Measurements from ENCODE around the gene TMEFF2. TPM values are rescaled to one million over a fixed set of nuclear protein-coding genes. Genes with fewer than 3 reads are reported as not detected.
A peak's percentile ranks its signal among the peaks of the same experiment; 100 is the strongest.

Gene TMEFF2, protein sequence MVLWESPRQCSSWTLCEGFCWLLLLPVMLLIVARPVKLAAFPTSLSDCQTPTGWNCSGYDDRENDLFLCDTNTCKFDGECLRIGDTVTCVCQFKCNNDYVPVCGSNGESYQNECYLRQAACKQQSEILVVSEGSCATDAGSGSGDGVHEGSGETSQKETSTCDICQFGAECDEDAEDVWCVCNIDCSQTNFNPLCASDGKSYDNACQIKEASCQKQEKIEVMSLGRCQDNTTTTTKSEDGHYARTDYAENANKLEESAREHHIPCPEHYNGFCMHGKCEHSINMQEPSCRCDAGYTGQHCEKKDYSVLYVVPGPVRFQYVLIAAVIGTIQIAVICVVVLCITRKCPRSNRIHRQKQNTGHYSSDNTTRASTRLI
- total RNA-seq = 10 to 100 TPM in 5 of 8 experiments, 1 to 10 TPM in 1, under 1 TPM in 2; 0.35 to 15.8 (median 11.9) TPM

DNA sequence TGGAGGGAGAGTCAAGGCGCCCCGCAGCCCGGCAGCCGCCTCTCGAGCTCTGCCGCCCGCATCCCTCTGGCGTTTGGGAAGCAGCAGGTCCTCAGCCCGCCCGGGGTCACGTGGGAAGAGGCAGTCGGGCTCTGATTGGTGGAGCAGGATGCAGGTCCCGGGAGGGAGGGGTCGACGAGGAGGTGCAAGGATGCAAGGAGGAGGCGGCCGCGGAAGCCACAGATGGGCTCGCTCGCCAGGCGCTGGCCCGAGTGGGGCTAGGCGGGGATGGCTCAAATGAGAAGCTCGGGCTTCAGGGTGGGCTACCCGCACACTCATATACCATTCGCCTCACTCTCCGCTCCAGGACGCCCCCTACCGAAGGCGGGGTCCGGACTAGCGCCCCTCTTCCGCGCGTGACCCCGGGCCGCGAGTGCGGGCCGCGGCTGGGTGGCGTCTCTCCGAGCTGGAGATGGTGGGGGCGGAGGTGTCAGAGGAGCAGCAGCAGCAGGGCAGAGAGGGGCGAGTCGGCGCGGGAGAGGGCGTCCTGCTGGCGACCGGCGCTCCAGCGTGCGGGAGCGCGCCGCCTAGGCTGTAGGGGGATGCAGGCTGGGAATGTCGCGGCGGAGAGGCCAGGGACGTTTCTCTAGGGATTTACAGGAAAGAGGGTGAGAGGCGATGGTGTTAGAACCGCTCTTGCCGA lies at the start of gene TMEFF2:
Gene TMEFF2, minus strand, starts transcription at position 68 of the 682 bp plus-strand sequence. CDS start 409 bp downstream, outside the sequence.
- in situ Hi-C loops (cut with MboI; ENCODE audit: low pct_unique_long_range_greater_than_20kb in 2 of 9, low sequenced_read_pairs in 9 of 9, unreplicated experiment in 9 of 9) = loop anchor here in 1 of 9 experiments (25.0 kb wide), 1 partner anchor 342 kb away; no protein-coding TSS in a partner anchor
- Histone ChIP-seq H3K4me3 (peak within 1 kb of the TSS; percentile 40 to 69 (median 61)), H3K27ac (peak within 1 kb of the TSS; percentile 58 to 72), H3K4me1 (replicated peaks in 1 of 2) (peaks cover 0 to 5% of the 10 kb centered on the region in 2 donors)
- WGBS, 10 experiments = 0 to 8% (median 0%) methylated on average over 1 to 17 of the region's 64 CpGs; no CpG with 5 or more reads in 5 of the 10 experiments
- ATAC-seq (replicated peaks in 6 of 8) = peak; percentile 83 to 91 (median 88)

GRCh38 chr2:192243488-192243887 lies 48.8 kb upstream of the TMEFF2 start:
- Histone ChIP-seq H3K27ac (no peak overlapping the region), H3K4me3 (no peak overlapping the region), H3K4me1 (replicated peaks in 1 of 2) (no peaks in the 10 kb centered on the region)
- no peak for ATAC-seq (replicated peaks in 6 of 8)
- in situ Hi-C loops (cut with MboI; ENCODE audit: low pct_unique_long_range_greater_than_20kb in 2 of 9, low sequenced_read_pairs in 9 of 9, unreplicated experiment in 9 of 9) = no loop called here
- WGBS, 10 experiments = 33 to 91% (median 73%) methylated on average over 1 to 2 of the region's 2 CpGs

GRCh38 chr2:192236136-192236535 lies 41.4 kb upstream of the TMEFF2 start:
- Histone ChIP-seq H3K4me3 (no peak overlapping the region), H3K4me1 (replicated peaks in 1 of 2) (no peaks in the 10 kb centered on the region), H3K27ac (no peak overlapping the region)
- in situ Hi-C loops (cut with MboI; ENCODE audit: low pct_unique_long_range_greater_than_20kb in 2 of 9, low sequenced_read_pairs in 9 of 9, unreplicated experiment in 9 of 9) = no loop called here
- no peak for ATAC-seq (replicated peaks in 6 of 8)
- 50 to 100% (median 76%) methylated on average over 1 to 4 of the region's 4 CpGs for WGBS, 10 experiments

- WGBS, 10 experiments = 23 to 100% (median 80%) methylated on average over 2 to 6 of the region's 6 CpGs; no CpG with 5 or more reads in 1 of the 10 experiments
- no peaks in the 10 kb centered on the region for H3K4me1 ChIP-seq (replicated peaks in 1 of 2)
- no peak for ATAC-seq (replicated peaks in 6 of 8)
- H3K4me3 ChIP-seq = no peak overlapping the region
- in situ Hi-C loops (cut with MboI; ENCODE audit: low pct_unique_long_range_greater_than_20kb in 2 of 9, low sequenced_read_pairs in 9 of 9, unreplicated experiment in 9 of 9) = no loop called here
- H3K27ac ChIP-seq = no peak overlapping the region
Measured at GRCh38 chr2:192230889-192231453, 36.2 kb upstream of the TMEFF2 start.

GRCh38 chr2:192228685-192229084 lies 34.0 kb upstream of the TMEFF2 start:
- in situ Hi-C loops (cut with MboI; ENCODE audit: low pct_unique_long_range_greater_than_20kb in 2 of 9, low sequenced_read_pairs in 9 of 9, unreplicated experiment in 9 of 9) = no loop called here
- no peak for ATAC-seq (replicated peaks in 6 of 8)
- H3K4me3 ChIP-seq = no peak overlapping the region
- no peaks in the 10 kb centered on the region for H3K4me1 ChIP-seq (replicated peaks in 1 of 2)
- no peak overlapping the region for H3K27ac ChIP-seq

- H3K4me3 ChIP-seq = no peak overlapping the region
- no peak for ATAC-seq (replicated peaks in 6 of 8)
- 43 to 100% (median 91%) methylated on average over 1 of the region's 1 CpG; no CpG with 5 or more reads in 1 of the 10 experiments for WGBS, 10 experiments
- no peaks in the 10 kb centered on the region for H3K4me1 ChIP-seq (replicated peaks in 1 of 2)
- in situ Hi-C loops (cut with MboI; ENCODE audit: low pct_unique_long_range_greater_than_20kb in 2 of 9, low sequenced_read_pairs in 9 of 9, unreplicated experiment in 9 of 9) = no loop called here
- no peak overlapping the region for H3K27ac ChIP-seq
Measured at GRCh38 chr2:192218970-192219369, 24.2 kb upstream of the TMEFF2 start.

- ATAC-seq (replicated peaks in 6 of 8) = no peak
- 45 to 100% (median 70%) methylated on average over 1 to 2 of the region's 2 CpGs; no CpG with 5 or more reads in 2 of the 10 experiments for WGBS, 10 experiments
- in situ Hi-C loops (cut with MboI; ENCODE audit: low pct_unique_long_range_greater_than_20kb in 2 of 9, low sequenced_read_pairs in 9 of 9, unreplicated experiment in 9 of 9) = no loop called here
- Histone ChIP-seq H3K4me1 (replicated peaks in 1 of 2) (no peaks in the 10 kb centered on the region), H3K4me3 (no peak overlapping the region), H3K27ac (no peak overlapping the region)
Measured at GRCh38 chr2:192218377-192218776, 23.6 kb upstream of the TMEFF2 start.

DNA sequence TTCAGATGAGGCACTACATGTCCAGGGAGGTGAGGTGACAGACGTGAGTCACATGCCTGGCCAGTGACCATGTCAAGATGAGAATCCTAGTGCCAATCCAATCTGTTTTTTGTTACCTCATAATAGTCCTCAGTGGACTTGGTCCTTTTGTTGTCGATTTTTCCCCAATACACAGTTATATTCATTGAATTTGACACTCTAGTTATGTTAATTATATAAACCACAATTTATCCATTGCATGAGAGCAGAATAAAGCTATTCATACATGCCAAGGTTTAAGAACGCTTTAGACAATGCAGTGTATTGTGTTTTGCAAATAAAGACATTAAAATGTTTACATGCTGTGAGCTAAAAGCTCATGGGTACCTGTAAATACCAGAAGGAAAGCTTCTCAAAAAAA lies 21.6 kb upstream of the TMEFF2 start:
- Histone ChIP-seq H3K4me3 (no peak overlapping the region), H3K27ac (no peak overlapping the region), H3K4me1 (replicated peaks in 1 of 2) (no peaks in the 10 kb centered on the region)
- in situ Hi-C loops (cut with MboI; ENCODE audit: low pct_unique_long_range_greater_than_20kb in 2 of 9, low sequenced_read_pairs in 9 of 9, unreplicated experiment in 9 of 9) = no loop called here
- 0 to 94% (median 60%) methylated on average over 1 to 3 of the region's 3 CpGs; no CpG with 5 or more reads in 1 of the 10 experiments for WGBS, 10 experiments
- ATAC-seq (replicated peaks in 6 of 8) = no peak

GRCh38 chr2:192215096-192215877 lies 20.6 kb upstream of the TMEFF2 start:
- Histone ChIP-seq H3K27ac (no peak overlapping the region), H3K4me3 (no peak overlapping the region), H3K4me1 (replicated peaks in 1 of 2) (no peaks in the 10 kb centered on the region)
- peak in 2 of 8 experiments; percentile 35 to 41 for ATAC-seq (replicated peaks in 6 of 8)
- in situ Hi-C loops (cut with MboI; ENCODE audit: low pct_unique_long_range_greater_than_20kb in 2 of 9, low sequenced_read_pairs in 9 of 9, unreplicated experiment in 9 of 9) = no loop called here

GRCh38 chr2:192208848-192209247 lies 14.1 kb upstream of the TMEFF2 start:
- ATAC-seq (replicated peaks in 6 of 8) = no peak
- in situ Hi-C loops (cut with MboI; ENCODE audit: low pct_unique_long_range_greater_than_20kb in 2 of 9, low sequenced_read_pairs in 9 of 9, unreplicated experiment in 9 of 9) = no loop called here

DNA sequence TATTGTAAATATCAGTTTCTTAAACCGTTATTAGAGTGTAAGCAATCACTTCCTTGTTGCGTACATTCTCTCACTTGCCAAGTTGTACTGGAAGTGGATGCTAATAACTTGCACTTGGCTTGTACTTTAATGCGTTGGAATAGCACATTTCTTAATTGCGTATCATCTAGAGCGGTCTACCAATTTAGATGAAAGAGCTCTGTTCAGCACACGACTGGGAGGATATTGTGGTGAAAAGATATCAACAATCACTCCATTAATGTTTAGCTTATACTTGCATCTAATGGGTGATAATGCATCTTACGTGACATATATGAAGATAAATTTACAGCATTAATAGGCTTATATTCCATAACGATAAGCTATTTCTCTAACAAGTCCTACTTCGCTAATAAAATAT lies 11.7 kb upstream of the TMEFF2 start:
- 67 to 100% (median 86%) methylated on average over 1 to 9 of the region's 9 CpGs; no CpG with 5 or more reads in 1 of the 10 experiments for WGBS, 10 experiments
- Histone ChIP-seq H3K4me3 (no peak overlapping the region), H3K27ac (no peak overlapping the region), H3K4me1 (replicated peaks in 1 of 2) (no peaks in the 10 kb centered on the region)
- in situ Hi-C loops (cut with MboI; ENCODE audit: low pct_unique_long_range_greater_than_20kb in 2 of 9, low sequenced_read_pairs in 9 of 9, unreplicated experiment in 9 of 9) = no loop called here
- ATAC-seq (replicated peaks in 6 of 8) = peak in 5 of 8 experiments; percentile 20 to 73 (median 47)

More at GRCh38 chr2:192208848-192209247, 14.1 kb upstream of the TMEFF2 start:
- H3K27ac ChIP-seq = no peak overlapping the region
- no peaks in the 10 kb centered on the region for H3K4me1 ChIP-seq (replicated peaks in 1 of 2)
- H3K4me3 ChIP-seq = no peak overlapping the region

DNA sequence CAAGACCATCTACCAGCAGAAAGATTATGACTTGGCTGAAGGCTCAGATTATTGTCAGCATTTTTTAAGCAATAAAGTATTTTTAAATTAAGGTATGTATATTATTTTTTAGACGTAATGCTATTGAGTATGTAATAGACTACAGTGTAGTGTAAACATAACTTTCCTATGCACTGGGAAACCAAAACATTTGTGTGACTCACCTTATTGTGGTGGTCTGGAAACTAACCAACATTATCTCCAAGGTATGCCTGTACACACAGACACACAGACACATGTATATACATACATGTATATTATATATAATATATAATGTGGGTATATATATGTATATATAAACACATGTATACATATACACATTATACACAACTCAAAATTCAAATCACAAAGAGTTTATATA lies 9.1 kb upstream of the TMEFF2 start:
- Histone ChIP-seq H3K4me1 (replicated peaks in 1 of 2) (no peaks in the 10 kb centered on the region), H3K27ac (no peak overlapping the region), H3K4me3 (no peak overlapping the region)
- WGBS, 10 experiments = 13 to 100% (median 83%) methylated on average over 1 of the region's 1 CpG; no CpG with 5 or more reads in 3 of the 10 experiments
- ATAC-seq (replicated peaks in 6 of 8) = no peak
- in situ Hi-C loops (cut with MboI; ENCODE audit: low pct_unique_long_range_greater_than_20kb in 2 of 9, low sequenced_read_pairs in 9 of 9, unreplicated experiment in 9 of 9) = no loop called here

- 0 to 100% (median 83%) methylated on average over 1 to 3 of the region's 3 CpGs; no CpG with 5 or more reads in 1 of the 10 experiments for WGBS, 10 experiments
- Histone ChIP-seq H3K27ac (no peak overlapping the region), H3K4me1 (replicated peaks in 1 of 2) (no peaks in the 10 kb centered on the region), H3K4me3 (no peak overlapping the region)
- ATAC-seq (replicated peaks in 6 of 8) = no peak
- in situ Hi-C loops (cut with MboI; ENCODE audit: low pct_unique_long_range_greater_than_20kb in 2 of 9, low sequenced_read_pairs in 9 of 9, unreplicated experiment in 9 of 9) = no loop called here
Measured at GRCh38 chr2:192202373-192202772, 7.6 kb upstream of the TMEFF2 start.

All from motor neuron (in vitro differentiated cells).